GM12892 (cell line): Measurements from ENCODE around the gene MXRA7.

Experiments used
- POLR2A ChIP-seq: IDR thresholded peaks from 2 replicates; pipeline ENCODE4 v1.6.1; 2011; ENCODE audit warnings: low read depth, low read length, control low read depth
- POLR2AphosphoS5 ChIP-seq: IDR thresholded peaks from 2 replicates; pipeline ENCODE4 v1.6.1; 2011; ENCODE audit warnings: low read depth, low read length, control low read depth

DNA sequence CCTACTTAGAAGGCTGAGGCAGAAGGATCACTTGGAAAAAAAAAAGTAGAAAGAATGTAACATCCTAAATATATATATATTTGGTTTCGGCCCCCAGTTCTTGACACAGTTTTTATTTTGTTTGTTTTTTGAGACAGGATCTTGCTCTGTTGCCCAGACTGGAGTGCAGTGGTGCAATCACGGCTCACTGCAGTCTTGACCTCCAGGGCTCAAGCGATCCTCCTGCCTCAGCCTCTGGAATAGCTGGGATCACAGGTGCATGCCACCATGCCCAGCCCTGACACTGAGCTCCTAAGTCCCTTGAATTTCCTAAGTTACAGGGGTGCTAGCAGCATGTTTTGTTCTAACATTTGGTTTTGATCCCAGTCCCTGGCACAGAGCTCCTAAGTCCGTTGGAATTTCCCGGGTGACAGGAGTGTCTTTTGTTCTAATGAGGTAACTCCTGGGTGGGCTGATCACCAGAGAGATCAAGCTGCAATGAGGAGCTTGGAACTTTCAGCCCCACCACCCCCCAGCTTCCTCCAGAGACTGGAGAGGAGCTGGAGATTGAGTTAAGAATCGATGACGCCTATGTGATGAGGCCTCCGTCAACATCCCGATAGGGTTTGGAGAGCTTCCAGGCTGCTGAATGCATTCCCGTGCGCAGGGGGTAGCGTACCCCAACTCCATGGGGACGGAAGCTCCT, 20.0 kb downstream of the MXRA7 start:
- TF ChIP-seq POLR2A (no peak), POLR2AphosphoS5 (no peak)
